Epithelial cell of alveolus of lung (primary cell): ENCODE data around the gene TMCO6. TPM values are rescaled to one million over a fixed set of nuclear protein-coding genes. Genes with fewer than 3 reads are reported as not detected.

Source experiments
- total RNA-seq: library from RNA; depleted of rRNA; stranded (reverse); fragments of >200 nt; gene quantifications from 2 replicates; pipeline ENCODE4 v1.2.1, GENCODE V29; 2015

TMCO6 gene
- total RNA-seq: 4.9 and 50.5 TPM in 2 replicates

GRCh38 chr5:140639148-140639981 is at the start of gene TMCO6:
TSS of gene TMCO6 (plus strand) at chr5:140639451. CDS start at chr5:140639528, 77 bp downstream.

GRCh38 chr5:140633021-140633471 is 6.2 kb upstream of the TMCO6 start, which contains the start of gene CD14:
TSS of gene CD14 (minus strand) at chr5:140633175. CDS start at chr5:140633071, 104 bp downstream.

GRCh38 chr5:140664359-140665119 is 25.3 kb downstream of the TMCO6 start, which contains the start of gene WDR55:
TSS of gene WDR55 (plus strand) at chr5:140664904. CDS start at chr5:140664913, 9 bp downstream.

GRCh38 chr5:140673187-140673976 is 34.1 kb downstream of the TMCO6 start, which contains the start of gene DND1:
TSS of gene DND1 (minus strand) at chr5:140673576. CDS start at chr5:140673542, 34 bp downstream.

GRCh38 chr5:140690941-140691924 is 52.0 kb downstream of the TMCO6 start, which contains the start of the genes HARS1 and HARS2:
TSS of gene HARS1 (minus strand) at chr5:140691370. CDS start at chr5:140691304, 66 bp downstream.
TSS of gene HARS2 (plus strand) at chr5:140691455. CDS start at chr5:140691649, 194 bp downstream.

Other genes starting within 250 kb of the TMCO6 start
- 26.5 and 68.3 TPM in 2 replicates for gene ANKHD1, start 237.6 kb upstream of the TMCO6 start, total RNA-seq
- gene EIF4EBP3, start 91.8 kb upstream of the TMCO6 start, total RNA-seq: 2.1 and 3.3 TPM in 2 replicates
- 40.7 and 84.2 TPM in 2 replicates for gene SRA1, start 82.0 kb upstream of the TMCO6 start, total RNA-seq
- gene APBB3, start 74.9 kb upstream of the TMCO6 start, total RNA-seq: 5.4 and 6.9 TPM in 2 replicates
- 39.0 and 45.8 TPM in 2 replicates for gene SLC35A4, start 74.6 kb upstream of the TMCO6 start, total RNA-seq
- gene CD14, start 6.3 kb upstream of the TMCO6 start, total RNA-seq: 0.26 and 1.8 TPM in 2 replicates
- 58.6 and 67.5 TPM in 2 replicates for gene NDUFA2, start 8.2 kb downstream of the TMCO6 start, total RNA-seq
- 63.4 and 92.9 TPM in 2 replicates for gene IK, start 8.4 kb downstream of the TMCO6 start, total RNA-seq
- 16.8 and 16.9 TPM in 2 replicates for gene WDR55, start 25.5 kb downstream of the TMCO6 start, total RNA-seq
- gene DND1, start 34.1 kb downstream of the TMCO6 start, total RNA-seq: 0.26 and 0.64 TPM in 2 replicates
- gene HARS1, start 51.9 kb downstream of the TMCO6 start, total RNA-seq: 41.6 and 81.6 TPM in 2 replicates
- gene HARS2, start 52.0 kb downstream of the TMCO6 start, total RNA-seq: 23.9 and 25.6 TPM in 2 replicates
- gene ZMAT2, start 61.0 kb downstream of the TMCO6 start, total RNA-seq: 30.4 TPM in 2 replicates
- gene PCDHA1, start 146.7 kb downstream of the TMCO6 start, total RNA-seq: not detected in 2 replicates
- gene PCDHA2, start 155.4 kb downstream of the TMCO6 start, total RNA-seq: not detected in 2 replicates
- under 0.01 TPM in 1 of 2 replicates, not detected in the other for gene PCDHA3, start 161.6 kb downstream of the TMCO6 start, total RNA-seq
- gene PCDHA4, start 167.6 kb downstream of the TMCO6 start, total RNA-seq: 0.48 TPM in 1 of 2 replicates, not detected in the other
- not detected in 2 replicates for gene PCDHA5, start 182.2 kb downstream of the TMCO6 start, total RNA-seq
- not detected in 2 replicates for gene PCDHA6, start 188.5 kb downstream of the TMCO6 start, total RNA-seq
- under 0.01 TPM in 1 of 2 replicates, not detected in the other for gene PCDHA7, start 194.8 kb downstream of the TMCO6 start, total RNA-seq
- gene PCDHA8, start 201.7 kb downstream of the TMCO6 start, total RNA-seq: not detected in 2 replicates
- under 0.01 TPM in 1 of 2 replicates, not detected in the other for gene PCDHA9, start 208.9 kb downstream of the TMCO6 start, total RNA-seq
- under 0.01 TPM in 1 of 2 replicates, not detected in the other for gene PCDHA10, start 216.4 kb downstream of the TMCO6 start, total RNA-seq
- gene PCDHA11, start 229.5 kb downstream of the TMCO6 start, total RNA-seq: not detected in 2 replicates
- gene PCDHA12, start 235.9 kb downstream of the TMCO6 start, total RNA-seq: under 0.01 TPM in 1 of 2 replicates, not detected in the other
- gene PCDHA13, start 242.7 kb downstream of the TMCO6 start, total RNA-seq: not detected in 2 replicates